Activated T-cell treated with anti-CD3 and anti-CD28 coated beads for 48 hours (primary cell): ENCODE data around the gene MAP4K4.

Experiments used
- DNase-seq: peaks from one replicate; pipeline ENCODE4 v3.0.0-alpha.2; 2020; ENCODE audit warnings: low read depth

MAP4K4 gene

DNA sequence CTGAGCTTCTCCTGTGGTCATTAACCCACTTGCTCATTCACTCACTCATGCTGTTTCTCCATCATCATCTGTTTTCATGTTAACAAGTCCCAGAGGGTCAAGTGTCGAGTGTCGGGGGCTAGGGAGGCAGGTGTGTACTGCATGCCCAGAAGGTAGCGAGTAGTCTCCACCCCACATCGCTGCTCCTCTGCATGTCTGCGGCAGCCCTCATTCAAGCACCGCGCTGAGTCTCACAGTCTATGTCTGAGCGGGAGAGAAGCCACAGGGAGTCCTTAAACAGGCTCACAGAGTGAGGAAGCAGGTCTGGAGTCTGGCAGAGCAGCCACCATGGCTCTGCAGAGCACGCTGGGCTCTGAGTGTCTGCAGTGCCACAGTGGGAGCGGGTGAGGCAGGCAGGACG lies 172.9 kb downstream of the MAP4K4 start:
- no peak for DNase-seq

DNA sequence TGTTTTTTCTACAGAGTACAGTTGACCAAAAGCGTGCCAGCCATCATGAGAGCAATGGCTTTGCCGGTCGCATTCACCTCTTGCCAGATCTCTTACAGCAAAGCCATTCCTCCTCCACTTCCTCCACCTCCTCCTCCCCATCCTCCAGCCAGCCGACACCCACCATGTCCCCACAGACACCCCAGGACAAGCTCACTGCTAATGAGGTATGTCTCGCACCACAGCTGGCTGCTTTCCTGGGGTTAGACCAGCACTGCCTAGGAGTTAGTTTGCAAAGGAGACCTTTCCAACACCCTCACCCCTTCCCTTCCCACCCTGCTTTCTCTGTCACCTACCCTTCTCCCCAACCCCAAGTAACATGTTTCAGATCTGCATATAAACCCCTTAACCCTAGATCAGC lies 174.0 kb downstream of the MAP4K4 start:
- DNase-seq = no peak

DNA sequence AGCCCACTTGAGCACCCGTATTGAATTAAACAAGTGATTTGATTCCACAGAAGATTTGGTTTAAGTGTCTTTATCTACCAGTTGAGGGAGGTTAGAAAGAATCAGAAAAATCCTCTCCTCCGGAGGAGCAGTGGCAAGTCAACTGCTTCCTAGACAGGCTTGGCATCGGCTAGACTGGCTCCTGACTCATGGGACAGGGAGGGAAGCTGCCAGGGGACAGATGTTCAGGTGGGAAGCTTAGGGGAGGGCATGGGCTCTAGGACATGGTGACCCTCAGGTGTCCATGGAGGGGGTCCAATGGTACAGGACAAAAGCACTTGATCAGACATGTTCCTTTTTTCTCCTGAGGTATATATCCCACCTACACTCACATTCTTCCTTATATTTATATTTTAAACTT lies 175.0 kb downstream of the MAP4K4 start:
- DNase-seq = no peak

DNA sequence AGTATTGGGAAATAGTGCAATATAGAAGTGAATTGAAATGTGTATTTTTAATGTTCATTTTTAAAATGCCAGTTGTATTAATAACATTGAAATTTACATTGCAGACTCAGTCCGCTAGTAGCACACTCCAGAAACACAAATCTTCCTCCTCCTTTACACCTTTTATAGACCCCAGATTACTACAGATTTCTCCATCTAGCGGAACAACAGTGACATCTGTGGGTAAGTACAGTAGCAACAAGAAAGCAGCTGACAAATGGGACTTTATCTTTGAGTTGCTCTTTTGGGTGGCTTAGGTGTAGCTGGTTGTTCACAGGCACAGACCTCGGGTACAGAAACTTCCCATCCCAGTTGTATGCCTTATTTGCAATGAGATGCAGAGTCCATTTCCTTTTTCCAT lies 176.0 kb downstream of the MAP4K4 start:
- DNase-seq = no peak

DNA sequence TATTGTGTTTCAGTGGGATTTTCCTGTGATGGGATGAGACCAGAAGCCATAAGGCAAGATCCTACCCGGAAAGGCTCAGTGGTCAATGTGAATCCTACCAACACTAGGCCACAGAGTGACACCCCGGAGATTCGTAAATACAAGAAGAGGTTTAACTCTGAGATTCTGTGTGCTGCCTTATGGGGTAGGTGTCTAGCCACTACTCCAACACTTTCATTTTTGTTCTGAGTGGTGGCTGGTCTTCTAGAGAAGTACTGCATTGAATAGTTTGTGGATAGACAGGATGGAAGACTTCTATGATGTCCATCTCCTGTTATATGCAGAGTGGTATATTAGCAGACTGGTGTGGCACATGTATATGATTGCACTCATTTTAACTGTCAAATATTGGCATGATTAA lies 176.6 kb downstream of the MAP4K4 start:
- DNase-seq = no peak

DNA sequence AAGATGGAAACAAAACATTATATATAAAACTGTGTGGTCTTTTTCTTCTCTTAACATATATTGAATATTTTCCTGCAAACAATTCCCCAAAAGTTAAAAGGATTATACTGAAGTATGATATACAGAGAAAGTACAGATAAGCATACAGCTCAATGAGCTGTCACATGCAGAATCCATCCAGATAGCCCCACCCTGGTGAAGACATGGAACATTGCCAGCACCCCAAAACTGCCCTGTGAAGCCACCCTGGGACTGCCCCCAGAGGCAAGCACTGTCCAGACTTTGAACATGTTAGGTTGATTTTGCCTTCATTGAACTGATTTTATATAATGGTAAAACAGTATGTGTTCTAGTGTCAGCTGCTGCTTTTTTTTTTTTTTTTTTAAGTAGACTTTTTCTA lies 182.0 kb downstream of the MAP4K4 start:
- DNase-seq = no peak

DNA sequence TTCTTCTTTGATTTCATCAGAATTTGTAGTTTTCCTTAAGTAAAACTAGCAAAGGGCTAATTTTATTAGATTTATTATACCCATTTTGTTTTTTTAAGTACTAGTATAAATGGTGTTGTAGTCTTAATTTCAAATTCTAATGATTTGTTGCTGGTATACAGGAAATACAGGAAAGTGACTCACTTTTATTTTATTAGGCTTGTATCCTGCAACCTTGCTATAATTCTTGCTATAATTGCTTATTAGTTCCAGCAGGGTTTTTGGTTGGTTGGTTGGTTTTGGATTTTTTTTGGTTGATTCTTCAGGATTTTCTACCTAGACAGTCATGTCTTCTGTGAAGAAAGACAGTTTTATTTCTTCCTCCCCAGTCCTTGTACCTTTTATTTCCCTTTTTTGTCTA lies 183.6 kb downstream of the MAP4K4 start:
- DNase-seq = no peak

DNA sequence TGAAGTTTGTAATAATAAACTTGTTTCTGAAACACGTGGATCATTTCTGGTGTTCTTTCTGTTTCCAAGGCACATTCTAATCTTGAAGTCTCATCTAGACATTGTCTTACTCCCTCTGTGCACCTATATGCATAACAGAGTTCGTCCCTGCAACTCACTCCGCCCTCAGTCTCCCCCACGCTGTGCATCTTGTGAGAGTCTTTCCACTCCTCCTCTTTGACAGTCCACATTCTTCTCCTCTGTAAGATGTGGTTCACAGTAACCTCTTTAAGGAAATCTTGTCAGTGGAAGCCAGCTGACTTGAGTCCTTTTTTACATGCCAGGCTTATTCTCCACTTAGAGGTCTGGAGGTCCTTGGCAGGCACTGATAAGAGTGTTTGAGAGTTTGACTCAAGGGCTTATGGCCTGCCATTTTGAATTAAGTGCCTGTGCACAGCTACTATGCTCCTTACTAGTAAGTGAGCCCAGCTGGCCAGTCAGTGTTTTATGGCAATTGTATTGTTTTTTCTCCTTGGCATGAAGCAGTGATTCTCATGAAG lies 185.3 kb downstream of the MAP4K4 start:
- DNase-seq = no peak

DNA sequence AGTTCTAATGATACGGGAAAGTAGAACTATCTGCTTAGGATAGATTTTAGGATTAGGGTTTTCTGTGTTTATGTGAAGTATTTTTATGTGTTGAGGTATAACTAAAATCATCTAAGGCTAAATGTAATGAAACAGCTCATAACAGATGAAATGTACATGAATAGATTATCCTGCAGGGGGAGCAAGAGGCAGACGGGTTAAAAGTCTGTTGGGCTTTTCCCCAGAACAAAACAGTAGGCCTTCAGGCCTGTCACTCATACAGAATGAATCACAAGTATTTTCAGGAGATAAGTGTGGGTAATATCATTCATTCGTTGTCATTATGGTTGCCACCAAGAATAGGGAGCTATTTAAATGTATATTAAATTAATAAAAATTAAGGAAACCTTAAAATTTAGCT lies 186.4 kb downstream of the MAP4K4 start:
- no peak for DNase-seq

DNA sequence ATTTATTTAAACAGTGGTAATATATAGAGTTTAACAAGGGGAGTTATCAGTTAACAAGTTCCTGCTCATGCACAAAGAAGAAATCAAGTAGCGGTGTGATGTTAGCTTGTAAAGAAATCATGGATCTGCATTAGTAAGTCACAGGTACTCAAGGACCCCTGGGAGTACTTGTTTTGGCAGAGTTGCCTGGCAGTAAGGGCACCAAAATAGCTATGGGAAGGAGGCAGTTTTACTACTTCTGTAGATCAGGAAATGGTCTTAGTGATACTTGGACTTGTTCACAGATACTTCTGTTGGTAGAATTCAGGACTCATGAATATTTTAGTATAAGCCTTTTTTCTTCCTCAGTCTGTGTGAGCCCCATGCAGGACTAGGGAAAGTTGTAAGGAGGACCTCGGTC lies 186.9 kb downstream of the MAP4K4 start:
- no peak for DNase-seq

DNA sequence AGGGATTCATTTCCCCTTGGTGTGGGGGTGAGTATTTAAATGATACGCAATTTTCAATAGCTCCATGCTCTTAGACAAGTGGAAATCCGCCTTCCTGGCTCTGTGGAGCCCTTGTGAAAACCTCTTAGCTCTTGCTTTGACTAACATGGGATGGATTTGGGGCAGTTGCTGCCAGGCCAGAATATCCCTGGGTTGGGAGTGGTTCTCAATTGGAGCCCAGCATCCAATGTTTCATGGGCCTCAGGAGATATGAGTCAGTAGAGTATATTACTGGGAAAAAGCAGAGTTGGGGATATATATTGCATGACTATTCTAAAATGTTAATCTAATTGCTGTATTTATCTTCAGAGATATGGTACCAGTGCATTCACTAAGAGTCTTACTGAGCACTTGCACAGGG lies 189.8 kb downstream of the MAP4K4 start:
- no peak for DNase-seq

DNA sequence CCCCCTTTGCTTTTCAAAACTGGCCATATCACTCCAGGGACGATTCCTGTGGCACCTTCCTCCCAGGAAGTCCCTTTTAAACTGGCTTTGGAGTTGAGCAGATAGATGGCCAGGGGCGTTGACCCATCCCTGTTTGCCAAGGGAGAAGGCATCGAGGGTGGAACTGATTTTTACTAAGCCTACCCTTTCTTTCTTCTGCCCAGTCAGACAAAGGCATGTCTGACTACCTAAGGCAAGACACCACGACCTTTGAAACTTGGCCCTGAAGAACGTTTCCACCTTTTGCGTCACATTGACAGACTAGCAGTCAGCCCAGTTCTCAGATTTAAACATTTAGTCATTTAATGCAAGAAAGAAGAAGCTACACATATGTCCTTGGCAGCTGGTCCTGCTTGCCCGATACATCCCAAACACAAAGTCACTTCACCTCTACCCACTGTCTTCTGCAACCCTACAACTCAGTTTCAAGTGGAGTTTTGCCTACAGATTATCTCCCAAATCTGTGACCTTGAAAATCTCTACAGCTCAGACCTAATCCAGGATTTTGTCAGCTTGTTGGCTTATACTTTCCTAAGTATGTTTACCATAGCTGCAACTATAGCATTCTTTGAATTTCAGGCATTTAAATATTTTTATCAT lies 192.1 kb downstream of the MAP4K4 start:
- DNase-seq = no peak

DNA sequence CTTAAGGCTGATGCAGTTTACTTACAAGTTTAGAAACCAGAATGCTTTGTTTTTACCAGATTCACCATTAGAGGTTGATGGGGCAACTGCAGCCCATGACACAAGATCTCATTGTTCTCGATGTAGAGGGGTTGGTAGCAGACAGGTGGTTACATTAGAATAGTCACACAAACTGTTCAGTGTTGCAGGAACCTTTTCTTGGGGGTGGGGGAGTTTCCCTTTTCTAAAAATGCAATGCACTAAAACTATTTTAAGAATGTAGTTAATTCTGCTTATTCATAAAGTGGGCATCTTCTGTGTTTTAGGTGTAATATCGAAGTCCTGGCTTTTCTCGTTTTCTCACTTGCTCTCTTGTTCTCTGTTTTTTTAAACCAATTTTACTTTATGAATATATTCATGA lies 194.9 kb downstream of the MAP4K4 start:
- no peak for DNase-seq

DNA sequence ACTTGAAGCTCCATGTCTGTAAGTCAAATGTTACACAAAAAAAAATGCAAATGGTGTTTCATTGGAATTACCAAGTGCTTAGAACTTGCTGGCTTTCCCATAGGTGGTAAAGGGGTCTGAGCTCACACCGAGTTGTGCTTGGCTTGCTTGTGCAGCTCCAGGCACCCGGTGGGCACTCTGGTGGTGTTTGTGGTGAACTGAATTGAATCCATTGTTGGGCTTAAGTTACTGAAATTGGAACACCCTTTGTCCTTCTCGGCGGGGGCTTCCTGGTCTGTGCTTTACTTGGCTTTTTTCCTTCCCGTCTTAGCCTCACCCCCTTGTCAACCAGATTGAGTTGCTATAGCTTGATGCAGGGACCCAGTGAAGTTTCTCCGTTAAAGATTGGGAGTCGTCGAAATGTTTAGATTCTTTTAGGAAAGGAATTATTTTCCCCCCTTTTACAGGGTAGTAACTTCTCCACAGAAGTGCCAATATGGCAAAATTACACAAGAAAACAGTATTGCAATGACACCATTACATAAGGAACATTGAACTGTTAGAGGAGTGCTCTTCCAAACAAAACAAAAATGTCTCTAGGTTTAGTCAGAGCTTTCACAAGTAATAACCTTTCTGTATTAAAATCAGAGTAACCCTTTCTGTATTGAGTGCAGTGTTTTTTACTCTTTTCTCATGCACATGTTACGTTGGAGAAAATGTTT lies 196.3 kb downstream of the MAP4K4 start:
- DNase-seq = no peak

DNA sequence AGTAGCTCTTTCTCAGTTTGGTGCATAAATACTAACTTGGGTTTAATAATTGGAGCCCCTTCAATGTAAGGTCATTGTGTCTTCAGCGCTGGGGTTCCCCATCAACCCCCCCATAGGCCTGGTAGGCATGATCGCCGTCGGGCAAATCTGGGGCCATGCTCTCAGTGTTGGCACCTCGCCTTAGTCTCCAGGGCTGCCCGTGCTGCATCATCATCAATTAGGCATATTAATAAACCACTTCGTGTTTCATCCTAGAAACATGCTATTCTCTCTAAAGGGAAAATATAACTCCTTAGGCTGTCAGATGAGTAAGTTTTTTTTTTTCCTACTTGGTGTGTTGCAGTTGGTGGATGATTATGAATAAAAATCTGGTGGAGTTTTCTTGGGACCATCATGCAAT lies 197.5 kb downstream of the MAP4K4 start:
- DNase-seq = no peak

DNA sequence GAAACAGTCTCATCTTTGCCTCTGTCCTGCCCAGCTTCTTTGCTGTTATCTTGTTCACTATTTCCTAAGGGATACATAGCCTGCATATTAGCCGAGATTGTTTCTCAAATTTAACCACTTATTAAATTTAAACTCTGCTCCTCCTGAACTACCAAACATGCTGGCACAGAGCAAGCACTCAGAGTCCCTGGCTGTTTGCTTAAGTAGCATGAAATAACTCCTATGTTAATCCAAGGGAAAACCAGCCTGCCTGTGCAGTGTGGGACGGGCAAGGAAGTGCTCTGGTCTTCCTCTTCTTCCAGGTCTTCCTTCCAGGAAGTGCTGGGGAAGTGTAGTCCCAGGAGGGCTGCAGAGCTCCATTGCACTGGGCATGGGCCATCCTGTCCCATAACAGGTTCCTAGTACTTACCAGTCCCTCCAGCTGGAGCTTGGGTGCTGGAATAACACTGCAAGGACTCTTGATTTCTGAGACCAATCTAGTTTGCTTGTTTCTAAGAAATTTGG lies 198.4 kb downstream of the MAP4K4 start:
- no peak for DNase-seq

DNA sequence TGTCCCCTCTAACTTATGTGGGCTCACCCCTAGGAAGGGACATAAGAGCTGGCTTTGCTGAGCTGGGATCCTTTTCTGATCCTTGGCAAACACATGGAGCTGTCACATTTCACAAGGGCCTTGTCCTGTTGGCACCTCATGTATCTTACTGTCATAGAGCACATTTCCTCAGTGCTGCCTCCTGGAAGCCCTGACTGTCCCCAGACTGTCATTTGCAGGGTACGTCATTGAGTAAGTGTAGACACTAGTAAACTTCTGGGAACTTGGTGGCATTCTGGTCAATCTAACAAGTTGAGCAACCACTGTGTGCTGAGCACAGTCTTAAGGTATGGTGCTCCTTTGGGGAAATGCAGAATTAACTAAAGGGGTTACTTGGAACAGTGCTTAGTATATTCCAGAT lies 199.8 kb downstream of the MAP4K4 start:
- DNase-seq = no peak

DNA sequence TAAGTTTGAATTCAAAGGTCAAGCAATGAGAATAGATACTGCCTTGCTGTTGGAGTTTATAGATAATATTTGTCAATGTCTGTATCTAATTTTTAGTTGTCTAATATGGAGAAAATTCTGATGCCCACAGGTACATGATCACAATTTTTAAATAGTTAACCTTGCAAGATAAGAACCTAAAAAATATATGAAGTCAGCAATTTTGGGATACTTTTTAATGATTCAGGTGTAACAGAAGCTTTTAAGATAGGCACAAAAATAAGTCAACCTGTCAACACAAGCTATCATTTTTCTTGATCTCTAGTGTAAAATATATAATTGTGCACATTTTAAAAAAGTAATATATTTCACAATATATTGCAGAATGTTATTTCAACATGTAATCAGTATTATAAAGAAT lies 201.8 kb downstream of the MAP4K4 start:
- no peak for DNase-seq

DNA sequence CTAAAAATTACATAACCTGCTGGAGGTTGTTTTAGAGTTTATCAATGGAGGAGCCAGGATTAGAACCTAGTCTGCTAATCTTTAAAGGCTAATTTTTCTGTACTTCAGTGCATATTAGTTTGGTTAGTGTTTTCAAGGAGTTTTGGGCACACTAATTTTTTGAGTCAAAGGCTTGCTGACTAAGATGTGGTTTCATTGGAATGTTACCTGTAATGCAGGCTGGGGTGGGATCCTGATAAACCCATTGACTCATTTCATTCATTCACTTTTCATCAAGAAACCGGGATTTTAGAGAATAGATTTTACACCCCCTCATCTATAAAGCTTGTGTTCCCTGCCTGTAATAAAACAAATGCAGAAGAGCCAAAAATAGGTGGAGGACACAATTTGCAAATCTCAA lies 202.4 kb downstream of the MAP4K4 start:
- DNase-seq = no peak

DNA sequence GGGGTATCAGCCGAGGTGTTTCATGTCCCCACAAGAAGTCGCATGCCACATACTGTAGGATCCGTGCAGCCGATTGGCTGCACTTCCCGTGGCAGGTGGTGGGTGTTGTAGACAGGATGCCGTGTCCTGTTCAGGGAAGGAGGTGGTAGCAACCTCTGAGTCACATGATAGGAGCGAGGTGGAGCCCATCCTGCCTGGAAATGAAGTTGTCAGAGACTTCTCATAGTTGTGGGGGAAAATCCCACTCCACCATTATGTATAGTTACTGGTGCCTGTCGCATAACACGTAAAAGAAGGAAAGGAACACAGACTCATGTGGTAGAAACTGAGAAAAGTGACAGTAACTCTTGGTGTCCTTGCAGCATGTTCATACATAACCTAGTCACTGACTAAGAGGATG lies 202.9 kb downstream of the MAP4K4 start:
- DNase-seq = peak; percentile 49

DNA sequence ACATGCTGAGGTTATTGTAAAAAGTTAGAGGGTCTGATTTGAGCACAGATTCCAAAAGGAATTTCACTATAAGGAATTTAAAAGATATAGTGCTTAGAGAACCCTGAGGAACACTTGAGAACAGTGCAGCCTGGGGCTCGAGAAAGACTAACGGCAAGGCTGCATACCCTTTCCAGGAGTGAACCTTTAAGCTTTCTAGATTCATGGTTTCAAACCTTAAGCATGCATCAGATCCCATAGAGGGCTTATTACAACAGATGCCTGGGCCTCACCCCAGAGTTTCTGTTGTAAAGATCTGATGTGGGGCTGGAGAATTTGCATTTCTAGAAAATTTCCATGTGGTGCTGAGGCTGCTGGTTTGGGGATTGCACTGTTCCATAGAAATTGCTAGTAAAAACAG lies 203.7 kb downstream of the MAP4K4 start:
- no peak for DNase-seq

DNA sequence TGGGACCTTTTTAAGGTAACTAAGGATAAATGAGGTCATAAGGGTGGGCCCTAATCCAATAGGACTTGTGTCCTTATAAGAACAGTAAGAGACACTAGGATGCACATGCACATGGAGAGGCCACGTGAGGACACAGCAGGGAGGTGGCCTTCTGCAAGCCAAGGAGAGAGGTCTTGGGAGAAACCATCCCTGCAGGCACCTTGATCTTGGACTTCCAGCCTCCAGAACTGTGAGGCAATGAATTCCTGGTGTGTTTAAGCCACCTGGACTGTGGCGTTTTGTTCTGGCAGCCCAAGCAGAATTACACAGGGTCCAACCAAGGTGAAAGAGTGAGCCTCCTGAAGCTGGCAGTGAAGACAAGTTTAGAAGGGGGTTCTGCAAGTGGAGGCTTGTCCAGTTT lies 204.7 kb downstream of the MAP4K4 start:
- DNase-seq = no peak

DNA sequence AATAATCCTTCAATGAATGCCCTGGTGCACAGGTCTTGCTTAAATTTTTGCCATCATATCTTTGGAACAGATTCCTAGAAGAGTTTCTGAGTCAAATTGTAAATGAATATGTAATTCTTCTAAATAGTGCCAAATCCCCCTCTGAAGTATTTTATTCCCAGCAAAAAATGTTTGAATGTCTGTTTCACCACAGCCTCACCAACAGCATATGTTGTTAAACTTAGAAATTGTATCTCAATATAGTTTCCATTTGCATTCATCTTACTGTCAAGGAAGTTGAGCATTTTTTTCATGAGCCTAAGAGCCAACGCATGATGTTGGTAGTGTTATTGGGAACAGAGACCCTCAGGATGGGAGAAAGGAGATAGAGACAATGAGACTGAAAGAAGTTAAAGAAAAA lies 207.4 kb downstream of the MAP4K4 start:
- DNase-seq = no peak
